BLaER1 (cell line): Measurements from ENCODE around the gene CASQ2.

Source experiments
- H3K27ac ChIP-seq: shearing (Covaris generic); formaldehyde crosslinking; 2 replicates; pipeline ENCODE4 v1.8.1; 2022
- H3K27me3 ChIP-seq: shearing (Covaris generic); formaldehyde crosslinking; 2 replicates; pipeline ENCODE4 v1.8.1; 2022
- H3K36me3 ChIP-seq: shearing (Covaris generic); formaldehyde crosslinking; 2 replicates; pipeline ENCODE4 v1.8.1; 2022
- H3K4me1 ChIP-seq: shearing (Covaris generic); formaldehyde crosslinking; 2 replicates; pipeline ENCODE4 v1.8.1; 2022
- H3K4me2 ChIP-seq: shearing (Covaris generic); formaldehyde crosslinking; 2 replicates; pipeline ENCODE4 v1.8.1; 2022
- H3K4me3 ChIP-seq: shearing (Covaris generic); formaldehyde crosslinking; 2 replicates; pipeline ENCODE4 v1.8.1; 2022
- H3K9ac ChIP-seq: shearing (Covaris generic); formaldehyde crosslinking; 2 replicates; pipeline ENCODE4 v1.8.1; 2022
- H3K9me3 ChIP-seq: shearing (Covaris generic); formaldehyde crosslinking; 2 replicates; pipeline ENCODE4 v1.8.1; 2022
- H4K20me1 ChIP-seq: shearing (Covaris generic); formaldehyde crosslinking; 2 replicates; pipeline ENCODE4 v1.8.1; 2022
- Cebpa-rat ChIP-seq: shearing (Covaris generic); IDR thresholded peaks from 2 replicates; pipeline ENCODE4 v1.8.1; 2022

CASQ2 gene

DNA sequence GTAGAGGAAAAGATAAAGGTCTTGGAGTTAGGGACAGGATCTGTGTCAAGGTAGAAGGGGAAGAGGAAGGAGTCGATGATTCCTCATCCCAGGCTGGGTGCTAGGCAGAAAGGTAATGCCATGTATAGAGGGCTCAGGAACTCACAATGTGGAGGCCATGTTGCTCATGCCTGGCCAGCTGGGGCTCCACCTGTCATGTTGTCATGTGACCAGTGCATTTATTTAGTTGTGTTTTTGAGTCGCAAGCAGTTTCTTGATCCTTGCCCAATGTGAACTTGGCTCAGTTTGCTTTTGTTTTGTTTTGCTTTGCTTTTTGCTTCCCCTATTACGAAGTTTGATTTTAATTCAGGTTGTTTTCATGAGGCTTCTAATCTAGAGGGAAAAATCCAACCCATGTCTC is 5.7 kb downstream of the CASQ2 start:
- Histone ChIP-seq H3K27ac (no peak overlapping the region), H3K27me3 (no peaks in the 10 kb centered on the region), H3K9ac (no peak overlapping the region), H3K4me1 (no peaks in the 10 kb centered on the region), H3K4me3 (no peak overlapping the region), H3K36me3 (no peaks in the 10 kb centered on the region), H4K20me1 (no peaks in the 10 kb centered on the region), H3K9me3 (no peaks in the 10 kb centered on the region), H3K4me2 (no peak overlapping the region)
- no peak for TF ChIP-seq Cebpa-rat

DNA sequence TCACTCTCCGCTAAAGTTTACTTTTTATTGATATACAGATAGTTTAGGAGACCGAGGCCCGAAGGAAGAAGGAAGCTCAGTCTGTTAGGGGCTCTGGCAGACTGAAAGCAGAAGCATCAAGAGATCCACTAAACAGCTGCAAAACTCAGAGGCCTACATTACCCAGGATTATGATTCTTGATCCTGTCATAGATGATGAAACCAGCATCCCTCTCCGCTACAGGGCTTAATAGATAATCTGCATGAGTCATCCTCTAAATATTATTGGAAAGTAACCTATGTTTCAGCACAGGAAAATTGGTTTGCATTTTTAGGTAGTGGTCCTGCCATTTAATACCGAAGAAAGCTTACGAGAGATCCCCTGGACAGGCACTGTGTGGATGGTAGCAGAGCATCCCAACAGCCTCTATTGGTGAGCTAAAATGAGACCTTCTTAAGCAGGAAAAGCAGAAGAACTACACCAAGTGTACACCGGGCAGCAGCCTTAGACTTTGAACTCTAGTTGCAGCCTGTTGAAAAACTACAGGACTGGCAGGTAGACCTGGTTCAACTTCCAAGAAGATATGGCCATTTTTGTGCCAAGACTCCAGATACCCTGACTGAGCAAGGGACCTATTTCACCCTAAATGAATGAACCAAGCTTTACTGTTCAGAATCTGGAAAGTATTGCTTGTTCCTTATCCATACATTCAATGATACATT is 6.8 kb downstream of the CASQ2 start:
- H3K36me3 ChIP-seq: no peaks in the 10 kb centered on the region
- no peaks in the 10 kb centered on the region for H3K27me3 ChIP-seq
- no peaks in the 10 kb centered on the region for H3K9me3 ChIP-seq
- no peaks in the 10 kb centered on the region for H4K20me1 ChIP-seq
- no peak for TF ChIP-seq Cebpa-rat
- H3K4me2 ChIP-seq: no peak overlapping the region
- no peak overlapping the region for H3K27ac ChIP-seq
- no peaks in the 10 kb centered on the region for H3K4me1 ChIP-seq
- no peak overlapping the region for H3K4me3 ChIP-seq
- no peak overlapping the region for H3K9ac ChIP-seq

DNA sequence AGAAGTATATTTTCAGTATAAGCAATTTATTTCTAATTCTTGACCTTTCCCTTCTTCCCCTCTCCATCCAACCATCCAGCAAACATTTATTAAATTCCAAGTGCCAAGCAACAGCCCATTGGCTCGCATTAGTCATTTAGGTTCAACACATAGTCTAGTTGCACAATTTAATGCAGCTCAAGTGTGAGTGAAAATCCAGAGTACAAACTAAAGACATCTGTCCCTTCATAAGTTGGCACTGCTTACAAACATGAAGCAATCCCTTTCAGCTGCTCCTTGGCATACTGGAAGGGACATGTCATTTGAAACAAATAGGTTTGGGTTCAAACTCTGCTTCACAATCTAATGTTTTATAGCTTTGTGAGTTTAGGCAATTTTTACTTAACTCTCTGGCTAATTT is 10.7 kb downstream of the CASQ2 start:
- H3K9me3 ChIP-seq: no peaks in the 10 kb centered on the region
- H3K4me3 ChIP-seq: no peak overlapping the region
- TF ChIP-seq Cebpa-rat: no peak
- no peaks in the 10 kb centered on the region for H3K27me3 ChIP-seq
- no peak overlapping the region for H3K4me2 ChIP-seq
- no peak overlapping the region for H3K27ac ChIP-seq
- no peaks in the 10 kb centered on the region for H4K20me1 ChIP-seq
- no peak overlapping the region for H3K9ac ChIP-seq
- H3K4me1 ChIP-seq: no peaks in the 10 kb centered on the region
- H3K36me3 ChIP-seq: no peaks in the 10 kb centered on the region

DNA sequence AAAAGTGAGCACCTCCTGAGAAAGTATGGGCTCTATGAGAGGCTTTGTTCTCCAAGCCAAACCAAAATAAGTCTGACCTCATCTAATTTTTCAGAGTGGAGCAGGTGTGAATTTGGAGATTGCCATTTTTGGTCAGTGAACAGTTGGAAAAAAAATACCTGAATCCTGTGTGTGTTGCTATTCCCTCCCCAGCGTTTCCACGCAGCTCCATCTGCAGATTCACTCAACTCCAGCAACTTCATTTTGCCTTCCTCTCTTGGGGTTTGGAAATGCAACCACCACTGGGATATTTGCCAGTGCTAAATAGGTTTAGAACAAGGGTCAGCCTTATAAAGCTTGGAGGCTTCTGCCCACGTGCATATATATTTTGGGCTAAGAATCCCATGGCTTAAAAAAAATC is 11.2 kb downstream of the CASQ2 start:
- no peak overlapping the region for H3K4me2 ChIP-seq
- no peak overlapping the region for H3K9ac ChIP-seq
- TF ChIP-seq Cebpa-rat: no peak
- H3K4me3 ChIP-seq: no peak overlapping the region
- H3K4me1 ChIP-seq: no peaks in the 10 kb centered on the region
- H3K27ac ChIP-seq: no peak overlapping the region
- H4K20me1 ChIP-seq: no peaks in the 10 kb centered on the region
- no peaks in the 10 kb centered on the region for H3K9me3 ChIP-seq
- H3K36me3 ChIP-seq: no peaks in the 10 kb centered on the region
- no peaks in the 10 kb centered on the region for H3K27me3 ChIP-seq

DNA sequence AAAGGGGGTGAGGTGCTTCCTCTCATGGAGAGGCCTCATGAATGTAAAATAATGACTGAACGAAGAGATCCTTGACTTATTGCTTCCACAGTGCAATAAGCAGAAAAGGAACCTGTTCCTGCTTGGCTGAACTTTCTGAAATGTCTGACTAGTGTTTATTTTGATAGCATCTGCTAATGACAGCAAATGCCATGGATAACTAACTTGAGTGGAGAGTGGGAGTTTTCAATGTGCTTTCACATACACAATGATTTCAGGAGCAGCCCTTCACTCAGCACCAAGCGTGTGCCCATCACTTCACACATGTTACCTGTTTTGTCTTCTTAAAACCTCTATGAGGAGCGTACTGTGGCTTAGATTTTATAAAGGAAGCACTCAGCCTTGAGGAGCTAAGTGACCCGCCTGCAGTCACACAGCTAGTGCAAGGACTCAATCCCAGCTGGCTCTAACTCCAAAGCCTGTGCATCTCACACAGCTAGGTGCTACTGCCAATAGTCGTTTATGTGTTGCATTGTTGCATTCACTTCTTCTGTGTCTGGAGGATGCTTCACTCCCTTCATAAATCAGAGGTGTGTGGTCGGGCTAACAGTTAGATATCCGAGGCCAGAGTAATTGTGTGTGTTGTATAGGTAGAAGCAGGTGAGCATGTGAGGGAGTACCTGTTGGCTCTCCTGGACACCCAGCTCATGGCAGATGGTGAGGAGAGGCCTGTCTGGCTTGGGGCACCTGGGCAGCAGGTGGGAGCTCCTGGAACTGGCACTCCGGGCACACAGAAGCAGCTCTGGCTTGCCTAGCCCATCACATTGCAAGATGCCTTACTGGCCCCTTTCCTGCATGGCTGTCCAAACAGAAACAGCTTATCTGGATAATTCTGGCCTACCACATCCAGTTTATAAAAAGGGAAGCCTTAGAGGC is 12.8 kb downstream of the CASQ2 start:
- Histone ChIP-seq H3K27ac (no peak overlapping the region), H3K9me3 (no peaks in the 10 kb centered on the region), H4K20me1 (no peaks in the 10 kb centered on the region), H3K4me2 (no peak overlapping the region), H3K4me1 (no peaks in the 10 kb centered on the region), H3K9ac (no peak overlapping the region), H3K36me3 (no peaks in the 10 kb centered on the region), H3K27me3 (no peaks in the 10 kb centered on the region), H3K4me3 (no peak overlapping the region)
- no peak for TF ChIP-seq Cebpa-rat

DNA sequence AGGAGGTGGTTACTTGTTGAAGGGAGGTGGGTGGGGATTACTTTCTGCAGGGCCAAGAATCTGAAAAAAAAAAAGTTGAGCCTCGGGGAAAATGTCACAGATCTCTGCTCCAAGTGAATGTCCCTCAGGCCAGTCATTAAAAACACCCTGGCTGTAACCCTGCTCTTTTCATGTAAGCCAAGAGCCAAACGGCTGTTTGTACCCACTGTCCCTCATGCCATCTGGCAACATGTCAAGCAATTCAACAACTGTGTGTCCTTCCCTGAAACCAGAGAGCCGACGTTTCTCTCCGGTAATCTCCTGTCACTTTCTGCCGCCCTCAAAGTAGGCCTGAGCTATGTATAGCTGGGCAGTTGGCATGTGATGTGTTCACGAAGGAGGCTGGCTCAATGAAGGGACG is 14.7 kb downstream of the CASQ2 start:
- H3K27ac ChIP-seq: no peak overlapping the region
- no peak for TF ChIP-seq Cebpa-rat

DNA sequence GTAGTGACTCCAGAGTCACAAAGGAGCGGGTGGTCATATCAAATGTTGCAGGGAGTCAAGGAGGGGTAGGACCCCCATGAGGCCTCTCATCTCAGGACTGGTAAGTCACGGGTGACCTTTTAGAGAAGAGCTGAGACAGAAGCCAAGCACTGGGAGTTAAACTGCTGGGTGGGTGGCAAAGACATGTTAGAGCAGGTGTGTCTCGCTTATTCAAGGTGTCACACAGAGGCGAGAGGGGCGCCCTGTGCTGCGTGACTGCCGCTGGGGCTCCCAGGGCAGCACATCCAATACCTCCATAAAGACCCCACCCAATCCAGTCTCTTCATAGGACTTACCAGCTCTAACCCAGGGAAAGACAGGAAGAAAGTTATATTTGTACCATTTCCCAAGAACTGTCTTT is 15.2 kb downstream of the CASQ2 start:
- Histone ChIP-seq H3K27ac (no peak overlapping the region), H3K4me3 (no peak overlapping the region), H3K9me3 (no peaks in the 10 kb centered on the region), H3K36me3 (no peaks in the 10 kb centered on the region), H3K9ac (no peak overlapping the region), H4K20me1 (no peaks in the 10 kb centered on the region), H3K4me2 (no peak overlapping the region), H3K27me3 (no peaks in the 10 kb centered on the region), H3K4me1 (no peaks in the 10 kb centered on the region)
- TF ChIP-seq Cebpa-rat: no peak

More for the DNA sequence above, 14.7 kb downstream of the CASQ2 start:
- no peaks in the 10 kb centered on the region for H3K4me1 ChIP-seq
- no peak overlapping the region for H3K4me3 ChIP-seq
- no peak overlapping the region for H3K4me2 ChIP-seq
- no peaks in the 10 kb centered on the region for H4K20me1 ChIP-seq
- H3K36me3 ChIP-seq: no peaks in the 10 kb centered on the region
- H3K9me3 ChIP-seq: no peaks in the 10 kb centered on the region
- no peak overlapping the region for H3K9ac ChIP-seq
- no peaks in the 10 kb centered on the region for H3K27me3 ChIP-seq

DNA sequence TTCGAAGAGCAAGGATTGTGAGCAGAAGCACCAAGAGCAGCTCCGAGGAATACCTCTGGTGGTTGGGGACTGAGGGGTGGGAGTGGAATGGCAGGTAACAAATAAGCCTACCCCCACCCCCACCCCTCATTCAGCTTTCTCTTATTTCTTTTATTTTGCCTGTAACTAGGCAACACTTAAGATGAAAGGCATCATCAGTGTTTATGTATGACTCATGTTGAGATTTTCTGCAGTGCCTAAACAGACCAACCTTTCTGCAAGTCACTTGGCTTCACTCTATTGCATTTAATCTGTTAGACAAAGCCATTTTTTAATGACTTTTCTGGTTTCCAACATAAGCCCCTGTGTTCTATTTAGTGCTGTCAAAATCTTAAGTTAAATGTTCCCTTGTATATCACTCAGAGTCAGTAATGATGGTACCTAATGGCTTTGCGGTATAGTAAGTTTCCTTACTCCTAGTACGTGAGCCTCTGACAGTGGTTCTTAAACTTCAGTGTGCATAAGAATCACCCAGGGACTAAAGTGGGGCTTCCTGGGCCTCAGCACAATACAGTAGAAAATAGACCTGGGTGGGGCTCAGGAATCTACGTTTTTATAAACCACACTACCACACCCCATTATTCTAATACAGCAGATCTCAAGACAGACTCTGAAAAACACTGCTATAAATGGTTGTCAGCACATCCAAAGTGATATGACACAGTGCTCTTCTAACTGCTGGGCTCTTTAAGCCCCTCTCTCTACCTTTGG is 19.9 kb downstream of the CASQ2 start:
- no peaks in the 10 kb centered on the region for H4K20me1 ChIP-seq
- H3K4me1 ChIP-seq: no peaks in the 10 kb centered on the region
- H3K36me3 ChIP-seq: no peaks in the 10 kb centered on the region
- TF ChIP-seq Cebpa-rat: no peak
- no peaks in the 10 kb centered on the region for H3K9me3 ChIP-seq
- no peak overlapping the region for H3K9ac ChIP-seq
- H3K4me2 ChIP-seq: no peak overlapping the region
- no peak overlapping the region for H3K4me3 ChIP-seq
- H3K27ac ChIP-seq: no peak overlapping the region
- H3K27me3 ChIP-seq: no peaks in the 10 kb centered on the region

DNA sequence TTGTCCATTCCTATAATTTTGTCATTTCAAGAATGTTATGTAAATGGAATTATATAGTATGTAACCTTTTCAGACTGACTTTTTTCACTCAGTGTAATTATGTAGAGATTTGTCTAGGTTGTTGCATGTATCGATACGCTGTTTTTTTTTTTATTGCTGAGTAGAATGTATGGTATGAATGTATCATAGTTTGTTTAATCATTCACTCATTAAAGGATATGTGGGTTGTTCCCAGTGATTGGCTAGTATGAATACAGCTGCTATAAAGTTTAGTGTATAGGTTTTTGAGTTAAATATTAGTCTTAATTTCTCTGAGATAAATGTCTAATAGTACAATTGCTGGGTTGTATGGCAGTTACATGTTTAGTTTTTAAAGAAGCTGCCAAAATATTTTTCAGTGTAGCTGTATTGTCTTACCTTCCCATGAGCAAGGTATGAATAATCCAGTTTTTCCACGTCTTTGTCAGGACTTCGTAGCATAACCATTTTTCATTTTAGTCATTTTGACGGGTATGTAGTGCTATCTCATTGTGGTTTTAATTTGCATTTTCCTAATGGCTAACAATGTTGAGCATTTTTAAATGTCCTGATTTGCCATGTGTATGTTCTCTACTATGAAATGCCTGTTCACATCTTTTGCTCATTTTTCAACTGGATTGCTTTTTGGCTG is 22.4 kb downstream of the CASQ2 start:
- H3K27me3 ChIP-seq: no peaks in the 10 kb centered on the region
- H4K20me1 ChIP-seq: no peaks in the 10 kb centered on the region
- H3K9me3 ChIP-seq: no peaks in the 10 kb centered on the region
- no peak for TF ChIP-seq Cebpa-rat
- H3K27ac ChIP-seq: no peak overlapping the region
- no peaks in the 10 kb centered on the region for H3K4me1 ChIP-seq
- H3K9ac ChIP-seq: no peak overlapping the region
- no peak overlapping the region for H3K4me2 ChIP-seq
- H3K36me3 ChIP-seq: no peaks in the 10 kb centered on the region
- no peak overlapping the region for H3K4me3 ChIP-seq
